ENCODE measurements around the gene THNSL1.

Gene THNSL1

DNA sequence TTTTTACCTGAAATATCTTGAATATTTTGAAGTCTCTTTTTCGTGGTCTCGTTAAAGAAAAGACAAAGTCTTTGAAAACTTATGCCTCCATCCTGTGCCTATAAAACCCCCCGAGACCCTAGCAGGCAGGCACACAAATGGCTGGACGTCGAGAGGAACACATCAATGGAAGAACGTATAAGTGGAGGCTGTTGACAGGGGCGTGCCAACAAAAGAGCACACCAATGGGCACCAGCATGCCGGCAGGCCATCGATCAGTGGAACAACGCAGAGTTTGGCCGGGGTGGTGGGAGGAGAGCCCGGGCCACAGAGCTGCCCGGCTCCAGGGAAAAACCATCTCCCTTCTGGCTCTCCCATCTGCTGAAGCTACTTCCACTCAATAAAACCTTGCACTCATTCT lies 25.1 kb upstream of the THNSL1 start:
- TF ChIP-seq EZH2phosphoT487 (IDR thresholded peaks at IDR 0.05; ENCODE audit: borderline replicate concordance) = no peak
- TF ChIP-seq, protein P1, sequence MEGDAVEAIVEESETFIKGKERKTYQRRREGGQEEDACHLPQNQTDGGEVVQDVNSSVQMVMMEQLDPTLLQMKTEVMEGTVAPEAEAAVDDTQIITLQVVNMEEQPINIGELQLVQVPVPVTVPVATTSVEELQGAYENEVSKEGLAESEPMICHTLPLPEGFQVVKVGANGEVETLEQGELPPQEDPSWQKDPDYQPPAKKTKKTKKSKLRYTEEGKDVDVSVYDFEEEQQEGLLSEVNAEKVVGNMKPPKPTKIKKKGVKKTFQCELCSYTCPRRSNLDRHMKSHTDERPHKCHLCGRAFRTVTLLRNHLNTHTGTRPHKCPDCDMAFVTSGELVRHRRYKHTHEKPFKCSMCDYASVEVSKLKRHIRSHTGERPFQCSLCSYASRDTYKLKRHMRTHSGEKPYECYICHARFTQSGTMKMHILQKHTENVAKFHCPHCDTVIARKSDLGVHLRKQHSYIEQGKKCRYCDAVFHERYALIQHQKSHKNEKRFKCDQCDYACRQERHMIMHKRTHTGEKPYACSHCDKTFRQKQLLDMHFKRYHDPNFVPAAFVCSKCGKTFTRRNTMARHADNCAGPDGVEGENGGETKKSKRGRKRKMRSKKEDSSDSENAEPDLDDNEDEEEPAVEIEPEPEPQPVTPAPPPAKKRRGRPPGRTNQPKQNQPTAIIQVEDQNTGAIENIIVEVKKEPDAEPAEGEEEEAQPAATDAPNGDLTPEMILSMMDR (conservative IDR thresholded peaks at IDR 0.05; ENCODE audit: low read length) = no peak
- no peaks in the 10 kb centered on the region for H3K36me3 ChIP-seq (ENCODE audit: insufficient read depth, low read length)
- no peaks in the 10 kb centered on the region for H3K79me2 ChIP-seq (ENCODE audit: insufficient read depth, low read length)
- H3K4me2 ChIP-seq (ENCODE audit: low read depth, low read length, poor library complexity, severe bottlenecking) = no peak overlapping the region
- no peaks in the 10 kb centered on the region for H3K9me3 ChIP-seq (ENCODE audit: insufficient read depth, low read depth, low read length)
- no peaks in the 10 kb centered on the region for H3K27me3 ChIP-seq (ENCODE audit: insufficient read depth, low read length, poor library complexity, severe bottlenecking)
- H3K9me2 ChIP-seq (replicated peaks; ENCODE audit: low read depth, low read length) = no peaks in the 10 kb centered on the region
- no peaks in the 10 kb centered on the region for H3F3A ChIP-seq (ENCODE audit: low read depth)
- no peaks in the 10 kb centered on the region for H4K20me1 ChIP-seq (ENCODE audit: insufficient read depth, low read length, poor library complexity, severe bottlenecking)
- no peak overlapping the region for H3K9ac ChIP-seq (ENCODE audit: low read depth, low read length, poor library complexity, severe bottlenecking)
- H3K4me3 ChIP-seq (ENCODE audit: low read length, poor library complexity, severe bottlenecking) = no peak overlapping the region
- H2AFZ ChIP-seq (ENCODE audit: low read length) = no peak overlapping the region
- peaks cover 4% of the 10 kb centered on the region for H3K4me1 ChIP-seq (ENCODE audit: insufficient read depth, low read length, poor library complexity, severe bottlenecking)

GRCh38 chr10:24992512-24993133 lies 23.8 kb upstream of the THNSL1 start:
- Histone ChIP-seq H3K9me3 (ENCODE audit: insufficient read depth, low read depth, low read length) (no peaks in the 10 kb centered on the region), H3K9me2 (replicated peaks; ENCODE audit: low read depth, low read length) (no peaks in the 10 kb centered on the region), H3K9ac (ENCODE audit: low read depth, low read length, poor library complexity, severe bottlenecking) (no peak overlapping the region), H4K20me1 (ENCODE audit: insufficient read depth, low read length, poor library complexity, severe bottlenecking) (no peaks in the 10 kb centered on the region), H3K36me3 (ENCODE audit: insufficient read depth, low read length) (no peaks in the 10 kb centered on the region), H3F3A (ENCODE audit: low read depth) (no peaks in the 10 kb centered on the region), H3K4me3 (ENCODE audit: low read length, poor library complexity, severe bottlenecking) (no peak overlapping the region), H3K27me3 (ENCODE audit: insufficient read depth, low read length, poor library complexity, severe bottlenecking) (no peaks in the 10 kb centered on the region), H3K4me1 (ENCODE audit: insufficient read depth, low read length, poor library complexity, severe bottlenecking) (peaks cover 4% of the 10 kb centered on the region), H2AFZ (ENCODE audit: low read length) (no peak overlapping the region), H3K4me2 (ENCODE audit: low read depth, low read length, poor library complexity, severe bottlenecking) (no peak overlapping the region), H3K79me2 (ENCODE audit: insufficient read depth, low read length) (no peaks in the 10 kb centered on the region)
- TF ChIP-seq, protein P1 (conservative IDR thresholded peaks at IDR 0.05; ENCODE audit: low read length) = no peak
- TF ChIP-seq EZH2phosphoT487 (IDR thresholded peaks at IDR 0.05; ENCODE audit: borderline replicate concordance) = no peak

DNA sequence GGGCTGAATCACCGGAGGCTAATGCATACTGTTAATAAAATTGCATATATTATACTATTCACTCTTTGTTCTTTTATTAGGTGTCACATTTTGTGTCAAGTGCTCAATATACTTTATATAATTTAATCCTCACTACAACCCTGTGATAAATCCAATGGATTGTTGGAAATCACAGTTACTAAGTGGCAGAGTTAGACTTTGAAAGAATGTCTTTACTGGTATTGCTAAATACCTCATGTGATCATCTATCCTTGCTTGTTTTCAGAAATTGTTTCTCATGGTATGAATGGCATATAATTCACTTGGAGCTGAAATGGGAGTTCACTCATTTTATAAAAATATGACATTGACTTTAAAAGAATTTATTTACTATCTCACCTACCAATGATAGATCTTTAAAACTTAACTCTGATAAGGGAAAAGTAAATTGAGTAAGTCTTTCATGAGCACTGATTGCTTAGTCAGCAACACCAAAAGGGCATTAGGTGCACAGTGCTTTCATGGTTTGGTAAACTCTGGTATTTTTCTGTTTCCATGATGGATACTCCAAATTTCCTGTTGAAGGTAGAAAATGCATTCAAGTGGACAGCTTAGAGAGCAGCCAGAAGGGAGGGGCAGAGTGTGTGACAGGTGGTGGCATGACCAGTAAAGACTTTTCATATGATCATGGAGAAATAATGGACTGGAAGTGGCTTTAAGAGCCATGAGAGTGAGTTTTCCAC lies 23.0 kb upstream of the THNSL1 start:
- no peak for TF ChIP-seq EZH2phosphoT487 (IDR thresholded peaks at IDR 0.05; ENCODE audit: borderline replicate concordance)
- TF ChIP-seq, protein P1 (conservative IDR thresholded peaks at IDR 0.05; ENCODE audit: low read length) = no peak
- no peaks in the 10 kb centered on the region for H3K27me3 ChIP-seq (ENCODE audit: insufficient read depth, low read length, poor library complexity, severe bottlenecking)
- no peaks in the 10 kb centered on the region for H4K20me1 ChIP-seq (ENCODE audit: insufficient read depth, low read length, poor library complexity, severe bottlenecking)
- no peaks in the 10 kb centered on the region for H3K36me3 ChIP-seq (ENCODE audit: insufficient read depth, low read length)
- H3K9ac ChIP-seq (ENCODE audit: low read depth, low read length, poor library complexity, severe bottlenecking) = no peak overlapping the region
- no peak overlapping the region for H3K4me3 ChIP-seq (ENCODE audit: low read length, poor library complexity, severe bottlenecking)
- H3K9me3 ChIP-seq (ENCODE audit: insufficient read depth, low read depth, low read length) = no peaks in the 10 kb centered on the region
- no peaks in the 10 kb centered on the region for H3K9me2 ChIP-seq (replicated peaks; ENCODE audit: low read depth, low read length)
- H3K4me2 ChIP-seq (ENCODE audit: low read depth, low read length, poor library complexity, severe bottlenecking) = no peak overlapping the region
- no peaks in the 10 kb centered on the region for H3F3A ChIP-seq (ENCODE audit: low read depth)
- H2AFZ ChIP-seq (ENCODE audit: low read length) = no peak overlapping the region
- no peaks in the 10 kb centered on the region for H3K79me2 ChIP-seq (ENCODE audit: insufficient read depth, low read length)
- H3K4me1 ChIP-seq (ENCODE audit: insufficient read depth, low read length, poor library complexity, severe bottlenecking) = peaks cover 4% of the 10 kb centered on the region

Data from Loucy (cell line).